Amniotic epithelial cell (primary cell): Measurements from ENCODE around the gene RAX2.

Source experiments
- DNase-seq: peaks from one replicate; pipeline ENCODE4 v3.0.0-alpha.2; 2010; ENCODE audit warnings: low read depth

Gene RAX2

GRCh38 chr19:3801412-3802096 is 29.5 kb upstream of the RAX2 start:
- no peak for DNase-seq

GRCh38 chr19:3800996-3801395 is 29.0 kb upstream of the RAX2 start:
- no peak for DNase-seq

DNA sequence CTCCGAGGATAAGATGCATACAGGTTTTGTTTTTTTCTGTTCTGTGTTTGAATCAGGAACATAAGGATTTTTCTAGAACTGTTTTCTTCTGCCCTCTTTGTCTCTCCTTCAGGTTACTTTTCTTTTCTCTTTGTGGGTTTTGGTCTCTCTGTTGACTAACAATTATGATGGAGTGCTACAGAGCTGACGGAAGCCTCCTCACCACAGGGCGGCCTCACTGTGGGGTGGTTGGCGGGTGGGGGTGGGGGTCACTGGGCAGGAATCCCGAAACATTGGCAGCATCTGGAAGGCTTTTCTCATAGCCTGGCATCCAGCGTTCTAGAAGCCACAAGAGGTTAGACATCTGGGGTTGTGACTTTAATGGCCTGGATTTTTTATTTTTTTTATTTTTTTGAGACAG is 26.1 kb upstream of the RAX2 start:
- no peak for DNase-seq

DNA sequence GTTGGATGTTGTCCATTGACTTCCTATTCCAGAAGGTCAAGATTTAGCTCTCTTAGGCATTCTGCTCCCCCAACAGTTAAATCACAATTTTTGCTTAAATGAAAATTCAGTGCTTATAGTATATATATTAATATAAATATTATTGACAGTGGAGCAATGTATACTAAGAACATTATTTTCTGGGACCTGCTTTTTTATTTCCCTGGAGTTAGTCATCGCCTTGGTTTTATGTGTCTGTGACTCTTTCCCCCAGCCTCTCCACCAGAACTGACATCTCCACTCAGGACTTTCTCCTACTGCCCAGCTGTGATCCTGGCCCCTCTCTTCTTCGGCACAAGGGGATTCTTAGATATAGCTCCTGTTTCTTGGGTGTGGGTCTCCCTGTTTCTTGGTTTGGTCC is 24.3 kb upstream of the RAX2 start:
- no peak for DNase-seq

DNA sequence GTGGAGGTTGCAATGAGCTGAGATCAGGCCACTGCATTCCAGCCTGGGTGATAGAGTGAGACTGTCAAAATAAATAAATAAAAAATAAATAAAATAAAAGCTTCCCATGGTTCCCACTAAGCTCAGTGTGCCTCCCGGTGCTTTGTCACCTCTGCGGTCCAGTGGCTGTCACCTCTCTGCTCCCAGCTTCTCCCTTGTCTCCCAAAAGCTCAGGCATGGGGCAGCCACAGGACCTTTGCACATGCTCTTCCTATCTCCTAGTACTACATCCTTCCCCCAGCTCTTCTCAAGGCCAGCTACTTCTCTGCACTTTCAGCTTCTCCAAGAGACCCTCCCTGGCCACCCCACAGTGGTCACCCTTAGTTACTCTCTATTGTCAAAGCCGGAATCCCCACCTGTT is 21.8 kb upstream of the RAX2 start:
- DNase-seq = no peak

GRCh38 chr19:3792114-3792513 is 20.1 kb upstream of the RAX2 start:
- no peak for DNase-seq

DNA sequence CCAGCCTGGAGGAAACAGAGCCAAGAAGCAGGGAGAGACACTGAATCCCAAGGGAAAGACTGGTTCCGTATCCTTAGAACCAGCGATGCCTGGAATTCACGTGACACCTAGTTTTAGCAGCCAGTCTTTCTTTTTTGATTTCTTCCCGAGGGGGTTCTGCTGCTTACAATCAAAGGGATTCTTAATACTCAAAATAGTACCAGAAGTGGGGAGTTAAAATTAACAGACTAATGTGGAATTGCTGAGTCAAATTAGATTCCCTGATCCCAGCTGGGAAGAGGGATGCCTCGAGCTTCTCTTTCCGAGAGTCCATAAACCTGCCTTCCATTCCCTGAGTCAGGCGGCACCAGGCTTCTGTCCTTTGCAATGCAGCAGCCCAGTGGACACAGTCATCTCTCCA is 18.9 kb upstream of the RAX2 start:
- DNase-seq = no peak

- DNase-seq = no peak
Observed at GRCh38 chr19:3790209-3790734, 18.2 kb upstream of the RAX2 start.

GRCh38 chr19:3788996-3789778 is 17.2 kb upstream of the RAX2 start:
- DNase-seq = no peak

- DNase-seq = no peak
Observed at GRCh38 chr19:3785938-3786824, 14.2 kb upstream of the RAX2 start, which contains the start of gene MATK. Gene MATK, minus strand, starts transcription at chr19:3786381. Its CDS starts 1,246 bp downstream, at chr19:3785135.

- DNase-seq = no peak
Observed at GRCh38 chr19:3785451-3785937, 13.5 kb upstream of the RAX2 start.

DNA sequence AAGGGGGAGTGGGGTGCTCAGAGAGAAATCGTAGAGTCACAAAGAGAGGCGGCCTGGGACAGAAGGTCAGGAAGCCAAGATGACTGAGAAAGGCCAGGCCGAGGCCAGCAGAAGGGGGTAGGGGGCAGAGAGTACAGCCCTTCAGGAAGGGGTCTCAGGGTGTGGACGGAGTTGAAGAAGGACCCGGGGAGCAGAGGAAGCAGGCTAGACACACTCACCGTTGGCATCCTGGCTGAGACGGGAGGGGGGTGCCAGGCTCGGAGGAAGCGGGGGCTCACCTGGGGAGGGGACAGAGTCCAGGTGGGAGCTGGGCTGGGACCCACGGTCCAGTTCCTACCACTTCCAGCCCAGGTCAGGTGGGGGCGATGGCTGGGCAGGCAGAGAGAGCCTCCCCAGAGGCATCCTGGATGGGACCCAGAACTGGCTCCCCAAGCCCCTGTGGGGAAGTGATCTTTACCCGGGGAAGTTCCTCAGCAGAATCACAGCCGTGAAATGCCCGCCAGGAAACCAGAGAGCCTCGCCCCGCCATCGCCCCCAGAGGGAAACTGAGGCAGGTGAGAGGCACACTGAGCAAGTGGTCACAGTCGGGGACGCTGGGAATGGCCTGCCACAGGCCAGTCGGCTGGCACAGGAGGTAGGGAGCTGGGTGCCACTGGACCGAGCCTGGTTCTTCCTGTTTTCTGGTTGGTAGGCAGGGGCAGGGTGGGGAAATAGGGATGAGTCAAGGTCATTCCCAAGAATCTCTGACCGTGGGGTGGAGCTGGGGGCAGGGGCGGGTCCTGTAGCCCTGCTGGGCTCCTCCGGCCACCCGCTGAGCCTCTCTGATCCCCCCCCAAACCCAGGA is 12.8 kb upstream of the RAX2 start:
- DNase-seq = peak; percentile 6

GRCh38 chr19:3783660-3784584 is 11.9 kb upstream of the RAX2 start:
- DNase-seq = no peak

DNA sequence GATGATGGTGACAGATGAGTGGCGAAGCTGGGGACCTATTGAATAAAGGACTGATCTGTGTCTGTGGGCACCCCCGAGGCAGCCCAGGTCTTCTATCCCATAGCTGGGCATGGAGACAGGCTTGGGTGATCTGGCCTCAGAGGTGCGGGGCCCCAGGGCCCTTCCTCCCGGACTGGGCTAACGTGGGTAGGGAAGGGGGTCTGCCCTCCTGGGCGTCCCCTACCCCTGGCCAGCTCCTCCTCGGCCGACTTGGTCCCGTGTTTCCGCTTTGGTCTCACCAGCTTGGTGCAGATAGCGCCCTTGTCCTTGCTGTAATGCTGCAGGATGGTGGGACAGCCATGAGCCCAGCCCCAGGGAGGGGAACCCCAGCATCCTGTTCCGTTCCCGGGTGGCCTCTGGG is 10.9 kb upstream of the RAX2 start:
- no peak for DNase-seq

- DNase-seq = no peak
Observed at GRCh38 chr19:3782330-3782729, 10.3 kb upstream of the RAX2 start.

- no peak for DNase-seq
Observed at GRCh38 chr19:3781603-3782002, 9.6 kb upstream of the RAX2 start.

DNA sequence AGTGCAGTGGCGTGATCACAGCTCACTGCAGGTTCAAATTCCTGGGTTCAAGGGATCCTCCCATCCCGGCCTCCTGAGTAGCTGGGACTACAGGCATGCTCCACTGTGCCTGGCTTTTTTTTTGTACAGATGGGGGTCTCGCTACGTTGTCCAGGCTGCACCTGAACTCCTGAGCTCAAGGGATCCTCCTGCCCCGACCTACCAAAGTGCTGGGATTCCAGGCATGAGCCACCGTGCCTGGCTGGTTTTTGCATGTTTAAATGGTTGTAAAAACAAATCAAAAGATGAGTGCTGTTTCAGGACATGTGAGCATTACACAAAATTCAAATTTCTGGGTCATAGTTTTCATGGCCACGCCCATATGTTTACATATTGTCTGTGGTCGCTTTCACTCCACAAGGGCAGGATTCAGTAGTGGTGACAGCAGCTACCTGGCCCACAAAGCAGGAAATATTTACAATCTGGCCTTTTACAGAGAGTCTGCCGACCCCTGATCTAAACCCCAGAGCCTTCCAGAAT is 8.8 kb upstream of the RAX2 start:
- no peak for DNase-seq

DNA sequence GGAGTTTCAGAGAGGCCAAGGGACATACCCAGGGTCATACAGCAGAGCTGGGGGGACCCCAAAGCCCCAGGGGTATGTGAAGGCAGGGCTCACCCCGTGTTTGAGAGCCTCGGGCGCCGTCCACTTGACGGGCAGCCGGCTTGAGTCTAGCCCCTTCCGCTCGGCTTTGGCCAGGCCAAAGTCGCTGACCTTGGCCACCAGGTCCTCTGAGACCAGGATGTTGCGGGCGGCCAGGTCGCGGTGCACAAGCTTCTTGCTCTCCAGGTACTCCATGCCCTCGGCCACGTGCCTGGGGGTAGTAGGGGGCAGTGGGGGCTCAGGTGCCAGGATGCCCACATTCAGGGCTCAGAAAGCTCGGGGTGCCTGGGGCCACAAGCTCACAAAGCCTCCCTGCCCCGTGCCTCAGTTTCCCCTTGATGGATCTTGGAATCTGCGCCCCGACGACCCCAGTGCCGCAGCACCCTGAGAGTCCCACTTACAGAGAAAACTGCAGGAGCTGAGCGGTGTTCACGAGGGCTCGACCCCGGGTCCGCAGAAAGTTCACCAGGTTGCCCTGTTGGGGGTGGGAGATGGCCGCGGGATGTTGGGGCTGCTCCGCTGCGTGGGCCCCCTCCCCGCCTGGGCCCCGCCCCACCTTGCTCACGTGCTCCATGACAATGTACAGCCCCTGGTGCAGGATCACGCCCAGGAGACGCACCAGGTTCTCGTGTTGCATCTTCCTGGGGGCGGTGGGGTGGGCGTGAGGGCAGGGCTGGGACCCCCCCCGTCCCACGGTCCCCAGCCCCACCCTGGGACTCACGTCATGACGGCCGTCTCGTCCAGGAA is 7.1 kb upstream of the RAX2 start:
- no peak for DNase-seq
